ENCODE results near the gene RHCG. TPM values are rescaled to one million over a fixed set of nuclear protein-coding genes. Genes with fewer than 3 reads are reported as not detected.

The RHCG gene
- total RNA-seq, 5 donors from 2014 or later (not counting 1 experiment from before 2014, with no cell fraction given) = not detected

DNA sequence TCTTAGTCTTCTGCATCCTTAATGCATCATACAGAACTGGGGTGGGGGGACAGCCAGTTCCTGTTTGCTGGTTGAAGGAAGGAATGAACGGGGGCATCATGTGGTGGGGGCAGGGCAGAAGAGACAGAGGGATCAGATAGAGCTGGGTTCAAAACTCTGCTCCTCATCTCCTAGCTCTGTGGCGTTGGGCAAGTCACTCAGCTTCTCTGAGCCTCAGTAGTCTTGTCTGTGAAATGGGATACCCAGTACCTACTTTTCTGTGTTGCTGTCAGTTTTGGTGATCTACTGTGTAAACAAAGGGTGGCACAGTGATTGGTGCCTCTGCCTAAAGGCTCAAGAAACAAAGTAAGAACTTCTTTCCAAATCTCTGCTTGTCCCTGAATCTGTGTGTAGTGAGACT lies 36.3 kb downstream of the RHCG start:
- peaks cover 27 to 41% of the 10 kb centered on the region in 2 donors for H3K27me3 Mint-ChIP-seq
- no peak overlapping the region for H3K4me3 Mint-ChIP-seq
- DNase-seq (no peak), ATAC-seq (replicated peaks in 1 of 4) (no peak)
- no peaks in the 10 kb centered on the region for H3K4me1 Mint-ChIP-seq
- H3K27ac ChIP-seq (ENCODE audit: low read length) = no peak overlapping the region
- H3K4me3 ChIP-seq (ENCODE audit: control insufficient read depth in 1 of 2, extremely low read depth in 1 of 2, low read length in 1 of 2) = no peak overlapping the region
- 34% methylated on average over 2 of the region's 2 CpGs for WGBS (ENCODE audit: insufficient coverage)
- H3K9me3 Mint-ChIP-seq = peaks cover 0 to 9% (median 8%) of the 10 kb centered on the region in 3 donors
- H3K27ac Mint-ChIP-seq = no peak overlapping the region
- no peaks in the 10 kb centered on the region for H3K36me3 Mint-ChIP-seq
- H3K27me3 ChIP-seq (replicated peaks in 1 of 2; ENCODE audit: control insufficient read depth in 2 of 2, extremely low read depth in 1 of 2, insufficient read depth in 2 of 2, low read length in 1 of 2) = peaks cover 0 to 35% of the 10 kb centered on the region in 2 experiments
- H3K9me3 ChIP-seq = no peaks in the 10 kb centered on the region
- ChIA-PET CTCF (no interaction called here), POLR2A (no interaction called here)
- H3K36me3 ChIP-seq (ENCODE audit: control insufficient read depth in 2 of 2, extremely low read depth in 1 of 2, insufficient read depth in 1 of 2, low read length in 1 of 2) = no peaks in the 10 kb centered on the region
- no peaks in the 10 kb centered on the region for H3K4me1 ChIP-seq (ENCODE audit: control insufficient read depth in 1 of 2, extremely low read depth in 1 of 2, insufficient read depth in 2 of 2, low read length in 2 of 2)

DNA sequence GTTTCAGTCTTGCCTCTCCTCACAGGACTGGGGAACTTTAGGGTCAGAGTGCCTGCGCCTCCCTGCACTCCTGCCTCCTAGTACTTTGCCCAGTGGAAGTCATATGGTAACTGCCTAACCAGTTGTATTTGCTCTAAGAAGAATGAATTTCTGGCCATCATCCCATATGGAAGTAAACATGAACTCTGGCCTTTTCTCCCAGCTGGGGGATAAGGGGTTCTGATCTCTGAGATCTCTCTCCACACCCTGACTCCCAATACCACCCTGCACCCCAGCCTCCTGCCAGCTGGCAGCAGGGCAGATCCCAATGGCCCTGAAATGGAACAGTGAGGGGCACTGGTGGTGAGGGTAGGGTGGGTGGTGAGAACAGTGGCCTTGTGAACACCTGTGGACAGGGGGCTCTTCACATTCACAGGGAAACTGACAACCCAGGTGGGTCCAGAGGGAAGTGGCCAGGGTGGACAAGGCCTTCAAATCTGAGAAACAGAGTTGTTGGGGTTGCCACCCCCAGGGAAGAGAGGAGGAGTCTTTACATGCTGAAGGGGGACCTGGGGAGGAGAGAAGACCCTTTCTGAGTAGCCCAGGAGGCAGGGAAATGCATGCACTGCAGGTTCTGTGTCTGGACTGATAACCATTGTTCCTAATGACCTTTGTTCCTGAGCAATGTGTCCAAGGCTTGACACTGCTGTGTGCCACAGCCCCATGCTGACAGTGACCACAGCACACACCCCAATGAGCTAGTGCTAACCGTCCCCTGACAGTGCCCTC lies 36.9 kb downstream of the RHCG start:
- no peak overlapping the region for H3K4me3 Mint-ChIP-seq
- Histone ChIP-seq H3K4me3 (ENCODE audit: control insufficient read depth in 1 of 2, extremely low read depth in 1 of 2, low read length in 1 of 2) (no peak overlapping the region), H3K4me1 (ENCODE audit: control insufficient read depth in 1 of 2, extremely low read depth in 1 of 2, insufficient read depth in 2 of 2, low read length in 2 of 2) (no peaks in the 10 kb centered on the region), H3K27me3 (replicated peaks in 1 of 2; ENCODE audit: control insufficient read depth in 2 of 2, extremely low read depth in 1 of 2, insufficient read depth in 2 of 2, low read length in 1 of 2) (peaks cover 0 to 37% of the 10 kb centered on the region in 2 experiments), H3K27ac (ENCODE audit: low read length) (no peak overlapping the region), H3K36me3 (ENCODE audit: control insufficient read depth in 2 of 2, extremely low read depth in 1 of 2, insufficient read depth in 1 of 2, low read length in 1 of 2) (no peaks in the 10 kb centered on the region), H3K9me3 (no peaks in the 10 kb centered on the region)
- ChIA-PET POLR2A (no interaction called here), CTCF (interaction anchor here in 1 of 2 donors (0.6 kb wide), 1 partner anchor 1007 kb away, joined by 3 read pairs; no protein-coding TSS in a partner anchor)
- DNase-seq (no peak), ATAC-seq (replicated peaks in 1 of 4) (no peak)
- H3K9me3 Mint-ChIP-seq = peaks cover 0 to 9% (median 8%) of the 10 kb centered on the region in 3 donors
- H3K36me3 Mint-ChIP-seq = no peaks in the 10 kb centered on the region
- WGBS (ENCODE audit: insufficient coverage) = no CpG with 5 or more reads among the region's 2 CpGs
- H3K27me3 Mint-ChIP-seq = peaks cover 25 to 38% of the 10 kb centered on the region in 2 donors
- no peak overlapping the region for H3K27ac Mint-ChIP-seq
- H3K4me1 Mint-ChIP-seq = no peaks in the 10 kb centered on the region

DNA sequence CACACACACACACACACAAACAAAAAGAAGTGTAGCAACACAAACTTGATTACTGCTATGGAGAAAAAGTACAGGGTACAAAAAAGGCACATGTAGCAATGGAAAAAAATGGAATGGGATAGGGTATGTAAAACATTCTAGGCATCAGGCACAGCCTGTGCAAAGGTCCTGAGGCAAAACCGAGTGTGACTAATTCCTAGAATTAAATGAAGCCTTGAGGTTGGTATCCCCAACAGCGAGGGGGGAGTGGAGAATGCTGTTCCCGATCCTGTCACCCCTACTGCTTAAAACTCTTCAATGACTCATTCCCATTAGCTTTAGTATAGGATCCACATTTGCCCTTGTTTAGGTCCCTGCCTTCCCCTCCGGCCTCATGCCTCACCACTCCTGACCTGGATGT lies 37.9 kb downstream of the RHCG start:
- no peak overlapping the region for H3K4me3 ChIP-seq (ENCODE audit: control insufficient read depth in 1 of 2, extremely low read depth in 1 of 2, low read length in 1 of 2)
- H3K4me3 Mint-ChIP-seq = no peak overlapping the region
- CTCF ChIA-PET = no interaction called here
- POLR2A ChIA-PET = no interaction called here
- no peak overlapping the region for H3K27ac Mint-ChIP-seq
- ATAC-seq (replicated peaks in 1 of 4) (no peak), DNase-seq (no peak)
- no peaks in the 10 kb centered on the region for H3K4me1 ChIP-seq (ENCODE audit: control insufficient read depth in 1 of 2, extremely low read depth in 1 of 2, insufficient read depth in 2 of 2, low read length in 2 of 2)
- H3K27ac ChIP-seq (ENCODE audit: low read length) = no peak overlapping the region
- H3K27me3 ChIP-seq (replicated peaks in 1 of 2; ENCODE audit: control insufficient read depth in 2 of 2, extremely low read depth in 1 of 2, insufficient read depth in 2 of 2, low read length in 1 of 2) = peaks cover 0 to 34% of the 10 kb centered on the region in 2 experiments
- H3K4me1 Mint-ChIP-seq = no peaks in the 10 kb centered on the region
- H3K9me3 ChIP-seq = no peaks in the 10 kb centered on the region
- no peaks in the 10 kb centered on the region for H3K36me3 ChIP-seq (ENCODE audit: control insufficient read depth in 2 of 2, extremely low read depth in 1 of 2, insufficient read depth in 1 of 2, low read length in 1 of 2)
- peaks cover 0 to 9% (median 8%) of the 10 kb centered on the region in 3 donors for H3K9me3 Mint-ChIP-seq
- H3K36me3 Mint-ChIP-seq = no peaks in the 10 kb centered on the region
- WGBS (ENCODE audit: insufficient coverage) = 70% methylated on average over 3 of the region's 4 CpGs
- H3K27me3 Mint-ChIP-seq = peaks cover 18 to 36% of the 10 kb centered on the region in 2 donors

DNA sequence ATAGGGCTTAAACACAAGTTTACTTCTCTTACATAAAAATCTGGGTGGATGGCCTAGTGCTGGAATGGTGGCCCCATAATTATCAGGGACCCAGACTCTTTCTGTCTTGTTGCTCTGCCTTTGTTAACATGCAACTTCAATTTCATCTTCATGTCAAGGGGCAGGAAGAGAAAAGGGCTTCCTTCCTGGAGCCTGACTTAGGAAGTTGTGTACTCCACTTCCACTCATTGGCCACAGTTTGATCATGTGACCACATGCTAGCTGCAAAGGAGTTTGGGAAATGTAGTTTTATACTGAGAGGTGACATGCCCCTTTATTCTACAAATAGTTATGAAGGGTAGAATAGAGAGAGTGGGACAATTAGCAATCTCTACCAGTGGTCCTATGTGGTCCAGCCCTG lies 39.3 kb downstream of the RHCG start:
- Mint-ChIP-seq H3K4me3 (no peak overlapping the region), H3K4me1 (no peaks in the 10 kb centered on the region), H3K9me3 (peaks cover 0 to 9% (median 8%) of the 10 kb centered on the region in 3 donors), H3K27ac (no peak overlapping the region), H3K36me3 (no peaks in the 10 kb centered on the region), H3K27me3 (peaks cover 17 to 36% of the 10 kb centered on the region in 2 donors)
- CTCF ChIA-PET = no interaction called here
- Histone ChIP-seq H3K36me3 (ENCODE audit: control insufficient read depth in 2 of 2, extremely low read depth in 1 of 2, insufficient read depth in 1 of 2, low read length in 1 of 2) (no peaks in the 10 kb centered on the region), H3K4me1 (ENCODE audit: control insufficient read depth in 1 of 2, extremely low read depth in 1 of 2, insufficient read depth in 2 of 2, low read length in 2 of 2) (no peaks in the 10 kb centered on the region), H3K27ac (ENCODE audit: low read length) (no peak overlapping the region), H3K27me3 (replicated peaks in 1 of 2; ENCODE audit: control insufficient read depth in 2 of 2, extremely low read depth in 1 of 2, insufficient read depth in 2 of 2, low read length in 1 of 2) (peaks cover 0 to 32% of the 10 kb centered on the region in 2 experiments), H3K9me3 (no peaks in the 10 kb centered on the region), H3K4me3 (ENCODE audit: control insufficient read depth in 1 of 2, extremely low read depth in 1 of 2, low read length in 1 of 2) (no peak overlapping the region)
- ATAC-seq (replicated peaks in 1 of 4) = no peak
- POLR2A ChIA-PET = interaction anchor here in 1 of 2 donors (0.5 kb wide), 1 partner anchor 388 kb away, joined by 9 read pairs; no protein-coding TSS in a partner anchor
- no peak for DNase-seq

DNA sequence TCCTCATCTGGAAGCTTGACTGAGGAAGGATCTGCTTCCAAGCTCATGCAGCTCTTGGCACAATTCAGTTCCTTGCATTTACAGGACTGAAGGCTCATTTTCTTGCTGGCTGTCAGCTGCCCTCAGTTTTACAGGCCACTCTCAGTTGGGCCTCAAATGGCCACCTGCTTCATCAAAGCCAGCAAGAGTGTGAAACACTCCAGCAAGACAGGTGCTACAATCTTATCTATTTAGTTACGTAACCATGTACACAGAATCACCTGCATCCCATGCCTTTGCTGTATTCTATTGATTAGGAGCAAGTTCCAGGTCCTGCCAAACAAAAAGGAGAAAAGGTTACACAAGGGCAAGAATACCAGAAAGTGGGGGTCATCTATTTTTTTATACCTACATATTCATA lies 40.8 kb downstream of the RHCG start:
- ATAC-seq (replicated peaks in 1 of 4) (no peak), DNase-seq (no peak)
- no peak overlapping the region for H3K27ac ChIP-seq (ENCODE audit: low read length)
- no CpG with 5 or more reads among the region's 1 CpG for WGBS (ENCODE audit: insufficient coverage)
- H3K4me1 ChIP-seq (ENCODE audit: control insufficient read depth in 1 of 2, extremely low read depth in 1 of 2, insufficient read depth in 2 of 2, low read length in 2 of 2) = no peaks in the 10 kb centered on the region
- CTCF ChIA-PET = no interaction called here
- no peaks in the 10 kb centered on the region for H3K36me3 ChIP-seq (ENCODE audit: control insufficient read depth in 2 of 2, extremely low read depth in 1 of 2, insufficient read depth in 1 of 2, low read length in 1 of 2)
- H3K9me3 Mint-ChIP-seq = peaks cover 0 to 9% (median 8%) of the 10 kb centered on the region in 3 donors
- POLR2A ChIA-PET = no interaction called here
- H3K4me3 ChIP-seq (ENCODE audit: control insufficient read depth in 1 of 2, extremely low read depth in 1 of 2, low read length in 1 of 2) = no peak overlapping the region
- no peak overlapping the region for H3K4me3 Mint-ChIP-seq
- H3K36me3 Mint-ChIP-seq = no peaks in the 10 kb centered on the region
- H3K27me3 ChIP-seq (replicated peaks in 1 of 2; ENCODE audit: control insufficient read depth in 2 of 2, extremely low read depth in 1 of 2, insufficient read depth in 2 of 2, low read length in 1 of 2) = peaks cover 0 to 23% of the 10 kb centered on the region in 2 experiments
- no peak overlapping the region for H3K27ac Mint-ChIP-seq
- no peaks in the 10 kb centered on the region for H3K4me1 Mint-ChIP-seq
- peaks cover 18 to 35% of the 10 kb centered on the region in 2 donors for H3K27me3 Mint-ChIP-seq
- no peaks in the 10 kb centered on the region for H3K9me3 ChIP-seq

DNA sequence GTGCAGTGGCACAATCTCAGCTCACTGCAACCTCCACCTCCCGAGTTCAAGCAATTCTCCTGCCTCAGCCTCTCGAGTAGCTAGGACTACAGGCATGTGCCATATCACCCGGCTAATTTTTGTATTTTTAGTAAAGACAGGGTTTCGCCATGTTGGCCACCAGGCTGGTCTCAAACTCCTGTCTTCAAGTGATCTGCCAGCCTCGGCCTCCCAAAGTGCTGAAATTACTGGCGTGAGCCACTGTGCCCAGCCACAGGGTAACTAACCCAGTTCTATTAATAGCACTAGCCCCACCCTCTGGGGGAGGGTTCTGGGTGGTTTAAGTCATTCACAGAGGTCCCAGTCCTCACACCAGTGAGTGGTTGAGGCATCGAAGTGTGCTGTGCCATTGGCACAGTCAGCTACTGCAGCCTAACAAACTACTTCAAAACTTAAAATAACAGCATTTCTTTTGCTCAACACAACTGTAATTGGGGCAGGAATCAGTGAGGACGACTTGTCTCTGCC lies 44.0 kb downstream of the RHCG start:
- no peaks in the 10 kb centered on the region for H3K9me3 ChIP-seq
- H3K4me1 ChIP-seq (ENCODE audit: control insufficient read depth in 1 of 2, extremely low read depth in 1 of 2, insufficient read depth in 2 of 2, low read length in 2 of 2) = no peaks in the 10 kb centered on the region
- Mint-ChIP-seq H3K36me3 (no peaks in the 10 kb centered on the region), H3K9me3 (peaks cover 0 to 9% (median 8%) of the 10 kb centered on the region in 3 donors), H3K4me1 (no peaks in the 10 kb centered on the region), H3K4me3 (no peak overlapping the region), H3K27ac (no peak overlapping the region), H3K27me3 (peaks cover 27 to 44% of the 10 kb centered on the region in 2 donors)
- CTCF ChIA-PET = interaction anchor here in 1 of 2 donors (0.6 kb wide), 1 partner anchor 66 kb away, joined by 5 read pairs; no protein-coding TSS in a partner anchor
- POLR2A ChIA-PET = no interaction called here
- peaks cover 7 to 43% of the 10 kb centered on the region in 2 experiments for H3K27me3 ChIP-seq (replicated peaks in 1 of 2; ENCODE audit: control insufficient read depth in 2 of 2, extremely low read depth in 1 of 2, insufficient read depth in 2 of 2, low read length in 1 of 2)
- no peak for DNase-seq
- H3K36me3 ChIP-seq (ENCODE audit: control insufficient read depth in 2 of 2, extremely low read depth in 1 of 2, insufficient read depth in 1 of 2, low read length in 1 of 2) = no peaks in the 10 kb centered on the region
- ATAC-seq (replicated peaks in 1 of 4) = no peak
- H3K4me3 ChIP-seq (ENCODE audit: control insufficient read depth in 1 of 2, extremely low read depth in 1 of 2, low read length in 1 of 2) = no peak overlapping the region
- no peak overlapping the region for H3K27ac ChIP-seq (ENCODE audit: low read length)
- WGBS (ENCODE audit: insufficient coverage) = 46% methylated on average over 4 of the region's 8 CpGs
